ENCODE data around the gene TMEM167B.
A peak's percentile ranks its signal among the peaks of the same experiment; 100 is the strongest.

The TMEM167B gene

DNA sequence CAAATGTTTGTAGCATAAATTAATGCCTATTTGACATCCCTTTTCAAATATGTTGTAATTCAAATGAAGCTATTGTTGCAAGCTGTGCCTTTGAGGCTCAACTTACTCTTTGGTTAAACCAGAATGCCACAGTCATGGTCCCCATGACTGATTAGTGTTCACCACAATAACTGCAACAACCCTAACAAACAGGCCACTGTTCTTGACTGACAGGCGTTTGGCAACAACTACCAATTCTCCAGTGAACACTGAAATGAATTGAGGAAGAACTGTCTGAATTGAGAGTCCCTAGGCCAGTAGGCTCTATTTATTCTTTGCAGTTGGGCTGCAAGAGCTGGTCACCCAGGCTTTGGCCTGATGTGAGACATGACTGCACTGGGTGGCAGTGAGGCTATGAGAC lies 6.6 kb upstream of the TMEM167B start:
- no peak for DNase-seq

- DNase-seq, result no peak
Observed at GRCh38 chr1:109084563-109085517, 5.7 kb upstream of the TMEM167B start.

DNA sequence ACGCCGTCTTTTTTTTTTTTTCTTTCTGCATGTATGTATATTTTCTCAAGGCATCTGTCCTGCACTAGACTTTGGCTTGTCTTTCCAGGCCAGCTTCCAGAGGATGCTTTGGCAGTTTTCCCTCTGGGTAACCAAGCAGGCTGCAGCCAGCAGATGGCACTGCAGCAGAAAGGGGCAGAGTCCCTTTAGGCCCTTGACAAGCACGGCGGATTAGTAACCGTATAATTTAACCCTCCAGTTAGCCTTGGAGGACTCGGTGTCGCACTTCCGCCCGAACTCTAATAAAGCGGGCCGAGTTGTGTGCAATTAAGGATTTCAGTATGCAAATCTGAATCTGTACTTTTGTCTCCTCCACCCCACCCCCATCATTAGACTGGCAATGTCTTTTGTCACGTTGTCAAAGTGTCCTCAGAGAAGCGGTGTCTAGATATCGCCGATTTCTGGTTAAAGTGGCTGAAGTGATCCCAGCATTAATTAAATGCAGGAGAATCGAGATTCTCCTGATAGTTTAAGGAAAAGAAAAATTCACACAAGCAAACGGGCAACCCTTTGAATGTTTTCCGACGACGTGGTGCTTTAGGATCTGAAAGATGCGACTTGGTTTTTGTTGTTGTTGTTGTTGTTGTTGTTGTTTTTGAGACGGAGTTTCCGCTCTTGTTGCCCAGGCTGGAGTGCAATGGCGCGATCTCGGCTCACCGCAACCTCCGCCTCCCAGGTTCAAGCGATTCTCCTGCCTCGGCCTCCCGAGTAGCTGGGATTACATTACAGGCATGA lies 1.1 kb upstream of the TMEM167B start:
- DNase-seq, result peak; percentile 46

GRCh38 chr1:109091078-109091838 lies 694 bp downstream of the TMEM167B start:
- no peak for DNase-seq

DNA sequence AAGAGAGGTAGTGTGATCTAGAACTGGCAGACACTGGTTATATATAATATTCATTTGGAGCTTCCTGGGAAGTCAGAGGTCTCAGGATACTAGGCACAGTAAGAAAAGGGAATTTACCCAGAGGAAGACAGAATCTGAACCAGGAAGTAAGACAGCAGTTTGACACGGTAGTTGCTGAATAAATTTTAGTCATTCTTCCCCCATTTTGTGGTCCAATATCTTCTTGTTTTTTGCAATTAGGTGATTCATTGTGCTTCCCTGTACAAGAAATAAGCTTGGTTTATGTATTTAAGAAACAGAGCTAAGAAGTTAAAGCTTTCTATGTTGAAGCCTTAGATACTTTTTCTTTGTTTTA lies 1.3 kb downstream of the TMEM167B start:
- no peak for DNase-seq

DNA sequence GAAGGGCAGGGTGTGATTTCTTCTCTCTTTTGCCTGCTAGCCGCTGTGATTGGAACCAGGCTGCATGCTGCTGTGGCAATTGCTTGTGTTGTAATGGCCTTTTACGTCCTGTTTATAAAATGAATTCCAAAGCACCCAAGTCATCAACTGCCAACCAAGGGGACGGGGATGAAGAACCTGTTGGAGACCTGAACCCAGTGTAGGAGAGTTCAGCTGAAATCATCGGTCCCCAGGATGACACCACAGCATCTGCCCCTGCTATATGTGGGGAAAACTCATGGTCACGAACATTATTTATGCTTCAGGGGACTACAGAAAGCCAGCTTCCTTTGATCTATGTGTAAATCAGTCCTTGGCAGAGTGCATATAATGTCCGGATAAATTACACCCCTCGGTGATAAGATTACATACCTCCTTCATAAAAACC lies 3.8 kb downstream of the TMEM167B start:
- no peak for DNase-seq

DNA sequence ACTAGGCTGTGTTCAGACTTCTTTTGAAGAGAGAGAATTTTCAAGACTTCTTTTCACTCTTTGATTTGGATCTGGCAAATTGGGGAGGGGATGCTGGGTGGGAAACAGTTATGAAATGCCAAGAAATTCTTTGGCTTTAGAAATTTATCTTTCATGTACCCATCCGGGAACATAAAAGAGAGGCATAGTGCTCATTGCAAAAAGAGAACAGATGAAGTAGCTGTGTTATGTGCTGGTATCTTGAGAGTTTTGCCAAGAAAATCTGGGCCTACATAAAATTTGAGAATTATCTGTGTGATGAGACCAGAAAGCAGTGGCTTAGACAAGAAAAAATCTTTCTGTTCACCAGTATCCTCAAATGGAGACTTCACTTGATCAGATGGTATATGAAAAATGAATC lies 4.3 kb downstream of the TMEM167B start:
- DNase-seq, result no peak

GRCh38 chr1:109095631-109096030 lies 5.1 kb downstream of the TMEM167B start:
- DNase-seq, result no peak

- DNase-seq, result no peak
Observed at GRCh38 chr1:109096120-109096519, 5.6 kb downstream of the TMEM167B start.

GRCh38 chr1:109099938-109100773 lies 9.6 kb downstream of the TMEM167B start:
- peak; percentile 97 for DNase-seq

DNA sequence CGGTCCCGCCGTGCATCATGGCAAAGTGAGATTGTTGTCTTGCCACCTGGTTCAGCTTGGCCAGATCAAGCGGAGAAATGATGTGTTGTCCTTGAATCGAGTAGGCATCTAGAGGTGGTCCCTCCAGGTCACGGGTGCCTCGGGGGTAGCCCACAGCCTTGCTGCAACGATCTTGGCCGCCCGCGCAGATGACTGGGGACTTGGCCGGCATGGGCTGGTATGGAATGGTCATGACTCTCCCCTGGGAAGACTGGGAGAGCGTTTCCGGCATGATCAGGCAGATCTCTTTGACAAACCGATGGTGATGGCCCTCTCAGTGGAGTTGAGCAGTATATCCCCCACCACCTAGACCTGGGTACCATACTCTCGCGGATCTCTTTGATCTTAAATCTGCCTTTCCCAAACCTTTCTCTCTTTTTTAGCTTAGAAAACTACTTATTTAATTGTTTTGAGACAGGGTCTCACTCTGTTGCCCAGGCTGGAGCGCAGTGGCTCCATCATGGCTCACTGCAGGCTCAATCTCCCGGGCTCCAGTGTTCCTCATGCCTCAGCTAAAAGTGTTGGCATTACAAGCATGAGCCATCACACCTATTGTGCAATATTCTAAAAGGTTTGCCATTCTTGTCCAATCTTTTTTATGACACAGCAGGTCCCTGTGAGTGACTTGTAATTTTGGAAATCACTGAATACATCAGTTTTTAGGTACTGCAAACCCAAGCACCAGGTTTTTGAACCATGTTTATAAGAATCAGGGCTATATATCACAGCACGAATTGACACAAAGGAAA lies 14.0 kb downstream of the TMEM167B start:
- DNase-seq, result no peak

- no peak for DNase-seq
Observed at GRCh38 chr1:109105881-109106280, 15.3 kb downstream of the TMEM167B start.

GRCh38 chr1:109107785-109108184 lies 17.2 kb downstream of the TMEM167B start:
- DNase-seq, result no peak

GRCh38 chr1:109109906-109110305 lies 19.3 kb downstream of the TMEM167B start:
- no peak for DNase-seq

DNA sequence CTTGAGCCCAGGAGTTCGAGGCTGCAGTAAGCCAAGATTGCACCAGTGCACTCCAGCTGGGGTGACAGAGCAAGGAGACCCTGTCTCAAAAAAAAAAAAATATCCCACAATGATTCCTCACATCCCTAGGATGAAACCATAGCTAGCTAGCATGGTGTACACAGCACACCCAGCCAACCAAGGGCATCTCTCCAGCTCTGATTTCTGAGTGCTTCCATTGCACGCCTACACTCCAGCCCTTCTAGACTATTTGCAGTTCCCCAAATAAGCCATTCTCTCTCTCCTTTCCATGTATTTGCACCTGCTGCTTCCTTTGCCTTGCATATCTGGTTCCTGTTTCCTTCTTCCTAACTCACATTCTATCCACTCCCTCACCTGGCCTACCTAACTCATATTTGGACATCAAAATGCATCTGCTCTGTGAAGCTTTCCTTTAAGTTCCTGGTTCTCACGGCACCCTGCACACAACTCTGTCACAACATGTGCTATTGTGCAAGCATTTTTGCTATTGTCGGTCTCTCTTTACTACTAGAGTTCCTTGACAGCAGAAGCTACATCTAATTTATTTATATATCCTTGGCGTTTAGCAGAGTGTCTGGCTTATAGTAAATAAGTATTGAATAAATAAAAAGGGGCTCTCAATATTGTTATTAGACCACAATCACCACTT lies 21.0 kb downstream of the TMEM167B start:
- DNase-seq, result no peak

DNA sequence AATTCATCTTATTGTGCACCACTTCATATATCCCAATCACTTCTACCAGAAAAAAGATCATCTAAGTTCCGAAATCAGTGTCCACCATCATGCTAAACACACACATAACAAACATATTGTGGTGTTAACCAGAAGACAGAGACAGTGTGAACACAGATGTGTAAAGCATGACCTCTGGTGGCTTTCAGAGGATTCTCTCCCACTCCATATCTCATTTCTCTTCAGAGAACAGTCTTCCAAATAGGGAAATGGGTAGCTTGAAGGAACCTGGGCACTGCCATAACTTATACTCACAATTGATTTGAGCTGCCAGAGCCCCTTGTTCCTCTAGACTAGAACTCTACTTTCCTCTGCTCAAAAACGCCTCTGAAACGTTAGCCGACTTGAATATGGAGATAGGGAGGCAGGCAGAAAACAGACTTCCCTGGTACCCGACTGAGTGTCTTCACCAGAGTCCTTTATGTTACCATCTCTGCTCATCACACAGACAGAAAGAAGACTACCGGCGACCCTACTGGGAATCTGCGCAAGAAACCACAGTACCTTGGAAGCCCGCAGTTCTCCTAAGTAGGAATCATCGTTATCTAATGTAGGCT lies 21.6 kb downstream of the TMEM167B start:
- DNase-seq, result no peak

- DNase-seq, result peak; percentile 92
Observed at GRCh38 chr1:109112652-109113285, 22.2 kb downstream of the TMEM167B start.

DNA sequence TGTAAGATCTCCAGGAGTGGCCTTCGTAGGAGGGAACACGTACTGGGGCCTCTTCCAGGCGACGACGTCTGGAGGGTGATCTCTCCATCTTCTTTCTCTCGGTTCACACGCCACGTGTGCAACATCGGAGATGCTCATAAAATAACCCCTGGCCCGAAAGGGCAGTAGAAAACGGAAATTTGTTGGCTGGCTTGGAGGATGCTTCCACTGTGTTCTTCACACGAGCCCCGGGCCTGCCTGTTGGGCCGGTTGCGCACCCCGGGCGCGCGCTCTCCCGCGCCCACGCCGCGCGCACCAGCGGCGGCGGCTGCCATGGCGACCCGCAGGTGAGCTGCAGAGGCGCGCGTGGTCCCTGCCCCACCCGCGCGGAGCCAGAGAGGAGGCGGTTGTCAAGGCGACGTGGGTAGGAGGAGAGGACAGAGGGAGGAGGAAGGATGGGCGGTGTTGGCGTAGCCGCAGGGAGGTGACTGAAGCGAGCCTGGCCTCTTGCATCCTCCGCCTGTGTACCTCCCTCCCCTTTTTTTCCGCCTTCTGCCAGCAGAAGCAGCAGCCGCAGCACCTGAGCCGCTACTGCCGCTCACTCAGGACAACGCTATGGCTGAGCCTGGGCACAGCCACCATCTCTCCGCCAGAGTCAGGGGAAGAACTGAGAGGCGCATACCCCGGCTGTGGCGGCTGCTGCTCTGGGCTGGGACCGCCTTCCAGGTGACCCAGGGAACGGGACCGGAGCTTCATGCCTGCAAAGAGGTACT lies 23.2 kb downstream of the TMEM167B start, which contains the start of gene ELAPOR1:
Gene ELAPOR1, plus strand, starts transcription at position 526 of the 752 bp plus-strand sequence. Its CDS starts 69 bp downstream, at position 595.
- peak; percentile 84 for DNase-seq

- no peak for DNase-seq
Observed at GRCh38 chr1:109114342-109114674, 23.7 kb downstream of the TMEM167B start.
